GM23248 (cell line): ENCODE measurements around the gene RTN4RL1. TPM values are rescaled to one million over a fixed set of nuclear protein-coding genes. Genes with fewer than 3 reads are reported as not detected.

Experiments
- DNase-seq: peaks from one replicate; pipeline ENCODE4 v3.0.0-alpha.2; 2015
- H2AFZ ChIP-seq: fragments of 200-600 bp; sonication (generic); 2 replicates; pipeline ENCODE4 v1.6.1; 2016; ENCODE audit warnings: antibody characterized with exemption
- H3F3A ChIP-seq: fragments of 200-600 bp; sonication (generic); 2 replicates; pipeline ENCODE4 v1.6.1; 2016; ENCODE audit warnings: mild to moderate bottlenecking, antibody characterized with exemption, mixed run types; ENCODE audit not compliant: insufficient read depth
- H3K27ac ChIP-seq: fragments of 200-600 bp; sonication (generic); 2 replicates; pipeline ENCODE4 v1.5.1; 2016; ENCODE audit warnings: mild to moderate bottlenecking
- H3K27me3 ChIP-seq: fragments of 200-600 bp; sonication (generic); replicated peaks from 2 replicates; pipeline ENCODE4 v1.6.1; 2016; ENCODE audit warnings: mild to moderate bottlenecking; ENCODE audit not compliant: insufficient read depth
- H3K36me3 ChIP-seq: fragments of 200-600 bp; sonication (generic); 2 replicates; pipeline ENCODE4 v1.6.1; 2016; ENCODE audit warnings: low read depth, mild to moderate bottlenecking
- H3K4me1 ChIP-seq: fragments of 200-600 bp; sonication (generic); 2 replicates; pipeline ENCODE4 v1.6.1; 2016; ENCODE audit warnings: mild to moderate bottlenecking; ENCODE audit not compliant: insufficient read depth
- H3K4me2 ChIP-seq: fragments of 200-600 bp; sonication (generic); one replicate; pipeline ENCODE4 v1.6.1; 2016; ENCODE audit warnings: mild to moderate bottlenecking; ENCODE audit not compliant: unreplicated experiment
- H3K4me3 ChIP-seq: fragments of 200-600 bp; sonication (generic); 2 replicates; pipeline ENCODE4 v1.5.1; 2016; ENCODE audit warnings: mild to moderate bottlenecking
- H3K79me2 ChIP-seq: fragments of 200-600 bp; sonication (generic); 2 replicates; pipeline ENCODE4 v1.6.1; 2016; ENCODE audit warnings: mild to moderate bottlenecking; ENCODE audit not compliant: insufficient read depth
- H3K9ac ChIP-seq: fragments of 200-600 bp; sonication (generic); 2 replicates; pipeline ENCODE4 v1.6.1; 2016; ENCODE audit warnings: mild to moderate bottlenecking
- H3K9me2 ChIP-seq: fragments of 200-600 bp; sonication (generic); 2 replicates; pipeline ENCODE4 v1.6.1; 2016; ENCODE audit warnings: mixed run types, mild to moderate bottlenecking, moderate library complexity; ENCODE audit not compliant: insufficient read depth
- H3K9me3 ChIP-seq: fragments of 200-600 bp; sonication (generic); one replicate; pipeline ENCODE4 v1.6.1; 2017; ENCODE audit warnings: low read depth
- H4K20me1 ChIP-seq: fragments of 200-600 bp; sonication (generic); 2 replicates; pipeline ENCODE4 v1.6.0; 2016; ENCODE audit not compliant: insufficient read depth
- EZH2 ChIP-seq: fragments of 200-600 bp; sonication (generic); IDR thresholded peaks from 2 replicates; pipeline ENCODE4 v1.6.1; 2018; ENCODE audit warnings: antibody characterized with exemption, mild to moderate bottlenecking; ENCODE audit not compliant: insufficient read depth, poor library complexity, severe bottlenecking
- EZH2phosphoT487 ChIP-seq: fragments of 200-600 bp; sonication (generic); IDR thresholded peaks from 2 replicates; pipeline ENCODE4 v1.6.1; 2018; ENCODE audit warnings: antibody characterized with exemption, moderate library complexity, mild to moderate bottlenecking, low read depth; ENCODE audit not compliant: insufficient read depth
- WGBS, 2 experiments: methylation state at CpG; one replicate each; pipeline ENCODE4 v1.1.6; 2015 to 2017; ENCODE audit warnings: low lambda C conversion rate in 2 of 2, low coverage in 1 of 2; ENCODE audit errors: missing lambda C conversion rate in 2 of 2; 5-methylcytosine and 5-hydroxymethylcytosine counted together
- in situ Hi-C: fragments of 300-500 bp; cut with MboI; formaldehyde crosslinking; loops from 2 replicates; pipeline ENCODE4 v1.15.0; 2020
- microRNA counts: library from miRNA; unstranded; fragments of <30 nt; microRNA quantifications from one replicate; lab custom pipeline; 2016
- microRNA-seq: library from miRNA; unstranded; fragments of <30 nt; microRNA quantifications from one replicate; pipeline ENCODE4, GENCODE V29; 2016; ENCODE audit warnings: borderline number of aligned reads
- polyA plus RNA-seq: library from polyadenylated mRNA; unstranded; fragments of >200 nt; fragmentation: Nextera tagmentation; extraction: Ambion mirVana; gene quantifications from 2 replicates; pipeline ENCODE4 v1.2.1, GENCODE V29; 2016
- small RNA-seq: library from RNA; depleted of rRNA; stranded (forward); fragments of <200 nt; gene quantifications from one replicate; pipeline ENCODE3, GENCODE V24; 2014; ENCODE audit warnings: low read depth, low replicate concordance
- total RNA-seq: library from RNA; depleted of rRNA; stranded (reverse); fragments of >200 nt; shearing (Covaris generic); gene quantifications from 2 replicates; pipeline ENCODE4 v1.2.3, GENCODE V29; 2014; rRNA removed

Gene RTN4RL1
- total and polyA plus RNA-seq, 2 experiments from 2014 or later = 0.22 TPM; not detected in 1

GRCh38 chr17:1894753-1895339, 130.3 kb downstream of the RTN4RL1 start:
- in situ Hi-C loops = no loop called here
- Histone ChIP-seq H2AFZ (no peak overlapping the region), H3K4me3 (no peak overlapping the region), H3K79me2 (no peaks in the 10 kb centered on the region), H3F3A (no peaks in the 10 kb centered on the region), H3K9me3 (no peaks in the 10 kb centered on the region), H3K27ac (no peak overlapping the region), H3K36me3 (peaks cover 40% of the 10 kb centered on the region), H4K20me1 (no peaks in the 10 kb centered on the region), H3K9me2 (no peaks in the 10 kb centered on the region), H3K4me2 (no peak overlapping the region), H3K27me3 (no peaks in the 10 kb centered on the region), H3K9ac (no peak overlapping the region), H3K4me1 (no peaks in the 10 kb centered on the region)
- TF ChIP-seq EZH2phosphoT487 (no peak), EZH2 (no peak)
- 91 to 97% methylated on average over 7 of the region's 7 CpGs for WGBS, 2 experiments
- DNase-seq = no peak

GRCh38 chr17:1890758-1891450, 134.2 kb downstream of the RTN4RL1 start:
- no peak overlapping the region for H2AFZ ChIP-seq
- WGBS, 2 experiments = 77 to 79% methylated on average over 15 of the region's 15 CpGs
- no peaks in the 10 kb centered on the region for H3K79me2 ChIP-seq
- H3K9me2 ChIP-seq = no peaks in the 10 kb centered on the region
- no peak overlapping the region for H3K4me2 ChIP-seq
- H3K27me3 ChIP-seq = no peaks in the 10 kb centered on the region
- no peaks in the 10 kb centered on the region for H4K20me1 ChIP-seq
- DNase-seq = no peak
- H3K9me3 ChIP-seq = no peaks in the 10 kb centered on the region
- H3K27ac ChIP-seq = no peak overlapping the region
- no peaks in the 10 kb centered on the region for H3F3A ChIP-seq
- no peak overlapping the region for H3K9ac ChIP-seq
- no peak overlapping the region for H3K4me3 ChIP-seq
- in situ Hi-C loops = no loop called here
- TF ChIP-seq EZH2 = no peak
- no peak for TF ChIP-seq EZH2phosphoT487
- H3K36me3 ChIP-seq = peaks cover 29% of the 10 kb centered on the region
- H3K4me1 ChIP-seq = no peaks in the 10 kb centered on the region

- Histone ChIP-seq H2AFZ (no peak overlapping the region), H3F3A (no peaks in the 10 kb centered on the region), H3K27me3 (no peaks in the 10 kb centered on the region), H4K20me1 (no peaks in the 10 kb centered on the region), H3K9ac (no peak overlapping the region), H3K79me2 (no peaks in the 10 kb centered on the region), H3K4me1 (no peaks in the 10 kb centered on the region), H3K9me3 (no peaks in the 10 kb centered on the region), H3K4me2 (no peak overlapping the region), H3K27ac (no peak overlapping the region), H3K36me3 (peaks cover 29% of the 10 kb centered on the region), H3K9me2 (no peaks in the 10 kb centered on the region), H3K4me3 (no peak overlapping the region)
- WGBS, 2 experiments = 92 to 93% methylated on average over 14 of the region's 14 CpGs
- in situ Hi-C loops = no loop called here
- TF ChIP-seq EZH2 (no peak), EZH2phosphoT487 (no peak)
- no peak for DNase-seq
Measured at GRCh38 chr17:1888741-1889140, 136.4 kb downstream of the RTN4RL1 start.

MicroRNAs within 50 kb of the gene (microRNA counts, 767-probe panel; counts per million panel counts)
- 7,080 counts per million, percentile 94 among the panel's probes with 10 or more counts for microRNA hsa-miR-132-3p (lab: Ali Mortazavi, UCI)
- microRNA hsa-miR-212-3p (lab: Ali Mortazavi, UCI) = 447 counts per million, percentile 86 among the panel's probes with 10 or more counts

Small RNA genes lying within 50 kb of the gene (microRNA-seq; reads per million reads assigned to microRNA genes)
- gene MIR132 = 2,168 reads per million, percentile 83 among the genes with 10 or more reads in this experiment
- 80.3 reads per million, percentile 47 among the genes with 10 or more reads in this experiment for gene MIR212

Small RNA genes lying within 50 kb of the gene (small RNA-seq; reads per million reads assigned to genes)
- gene AC090617.9 = not detected
- gene MIR132 = 1.2 reads per million, percentile 51 among the genes with 10 or more reads in this experiment
- gene MIR212 = 0.62 reads per million, percentile 11 among the genes with 10 or more reads in this experiment
- gene OVCA2 = not detected

Other genes starting within 250 kb of the RTN4RL1 start
- gene SMYD4, start 195.4 kb downstream of the RTN4RL1 start, total RNA-seq = 3.6 and 14.5 TPM in 2 replicates
- gene SMYD4, start 195.4 kb downstream of the RTN4RL1 start, polyA plus RNA-seq = 5.3 and 7.5 TPM in 2 replicates
- 16.4 and 17.3 TPM in 2 replicates for gene RPA1, start 195.3 kb downstream of the RTN4RL1 start, total RNA-seq
- 37.1 and 45.9 TPM in 2 replicates for gene RPA1, start 195.3 kb downstream of the RTN4RL1 start, polyA plus RNA-seq
- 51.2 and 58.1 TPM in 2 replicates for gene DPH1, start 4.8 kb upstream of the RTN4RL1 start, total RNA-seq
- gene DPH1, start 4.8 kb upstream of the RTN4RL1 start, polyA plus RNA-seq = 41.1 and 41.2 TPM in 2 replicates
- gene OVCA2, start 16.7 kb upstream of the RTN4RL1 start, total RNA-seq = 67.3 and 92.0 TPM in 2 replicates
- 63.5 and 66.1 TPM in 2 replicates for gene OVCA2, start 16.7 kb upstream of the RTN4RL1 start, polyA plus RNA-seq
- gene HIC1, start 29.8 kb upstream of the RTN4RL1 start, total RNA-seq = 35.0 and 59.8 TPM in 2 replicates
- 1.6 TPM in 2 replicates for gene HIC1, start 29.8 kb upstream of the RTN4RL1 start, polyA plus RNA-seq